Kidney epithelial cell (primary cell): ENCODE measurements around the gene RPS23. TPM values are rescaled to one million over a fixed set of nuclear protein-coding genes. Genes with fewer than 3 reads are reported as not detected.

Source experiments
- DNase-seq: peaks from one replicate; pipeline ENCODE4 v3.0.0-alpha.2; 2010; ENCODE audit warnings: low read depth
- H3K27me3 ChIP-seq: 2 replicates; pipeline ENCODE4 v1.6.0; 2011; ENCODE audit warnings: low read length; ENCODE audit not compliant: control insufficient read depth, insufficient read depth
- H3K36me3 ChIP-seq: 2 replicates; pipeline ENCODE4 v1.5.1; 2011; ENCODE audit warnings: low read length; ENCODE audit not compliant: control insufficient read depth, insufficient read depth
- H3K4me3 ChIP-seq: 2 replicates; pipeline ENCODE4 v1.5.1; 2011; ENCODE audit warnings: low read depth, mild to moderate bottlenecking, control low read depth, low read length
- total RNA-seq: library from RNA; depleted of rRNA; stranded (reverse); fragments of >200 nt; gene quantifications from 2 replicates; pipeline ENCODE4 v1.2.3, GENCODE V29; 2015
- TF ChIP-seq, protein P1 (sequence below): IDR thresholded peaks from 2 replicates; pipeline ENCODE4 v1.5.1; 2011; ENCODE audit warnings: mild to moderate bottlenecking, moderate library complexity, low read length, control low read depth, inconsistent platforms; ENCODE audit not compliant: insufficient read depth, poor library complexity, severe bottlenecking

The RPS23 gene
- total RNA-seq, 1 donor from 2014 or later, result 5,097 TPM

DNA sequence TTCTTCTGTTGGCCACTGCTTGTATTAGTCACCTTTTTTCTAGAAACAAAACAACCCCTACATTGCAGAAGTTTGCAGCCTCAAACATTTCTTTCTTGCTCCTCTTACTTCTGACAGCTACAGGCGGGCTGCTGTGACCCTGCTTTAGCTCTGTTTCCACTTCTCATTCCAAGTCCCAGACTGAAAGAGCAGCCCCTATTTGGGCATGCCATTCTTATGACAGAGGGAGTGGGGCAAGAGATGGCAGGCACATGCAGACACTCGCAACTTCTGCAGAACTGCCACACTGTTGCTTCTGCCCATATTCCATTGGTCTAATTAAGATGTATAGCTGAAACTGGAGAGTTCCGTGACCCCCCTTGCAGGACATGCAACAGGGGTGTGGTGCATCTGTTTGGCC lies 19.6 kb upstream of the RPS23 start:
- no peaks in the 10 kb centered on the region for H3K27me3 ChIP-seq
- H3K36me3 ChIP-seq, result no peaks in the 10 kb centered on the region
- DNase-seq, result no peak
- H3K4me3 ChIP-seq, result no peak overlapping the region
- TF ChIP-seq, protein P1, sequence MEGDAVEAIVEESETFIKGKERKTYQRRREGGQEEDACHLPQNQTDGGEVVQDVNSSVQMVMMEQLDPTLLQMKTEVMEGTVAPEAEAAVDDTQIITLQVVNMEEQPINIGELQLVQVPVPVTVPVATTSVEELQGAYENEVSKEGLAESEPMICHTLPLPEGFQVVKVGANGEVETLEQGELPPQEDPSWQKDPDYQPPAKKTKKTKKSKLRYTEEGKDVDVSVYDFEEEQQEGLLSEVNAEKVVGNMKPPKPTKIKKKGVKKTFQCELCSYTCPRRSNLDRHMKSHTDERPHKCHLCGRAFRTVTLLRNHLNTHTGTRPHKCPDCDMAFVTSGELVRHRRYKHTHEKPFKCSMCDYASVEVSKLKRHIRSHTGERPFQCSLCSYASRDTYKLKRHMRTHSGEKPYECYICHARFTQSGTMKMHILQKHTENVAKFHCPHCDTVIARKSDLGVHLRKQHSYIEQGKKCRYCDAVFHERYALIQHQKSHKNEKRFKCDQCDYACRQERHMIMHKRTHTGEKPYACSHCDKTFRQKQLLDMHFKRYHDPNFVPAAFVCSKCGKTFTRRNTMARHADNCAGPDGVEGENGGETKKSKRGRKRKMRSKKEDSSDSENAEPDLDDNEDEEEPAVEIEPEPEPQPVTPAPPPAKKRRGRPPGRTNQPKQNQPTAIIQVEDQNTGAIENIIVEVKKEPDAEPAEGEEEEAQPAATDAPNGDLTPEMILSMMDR, result no peak

DNA sequence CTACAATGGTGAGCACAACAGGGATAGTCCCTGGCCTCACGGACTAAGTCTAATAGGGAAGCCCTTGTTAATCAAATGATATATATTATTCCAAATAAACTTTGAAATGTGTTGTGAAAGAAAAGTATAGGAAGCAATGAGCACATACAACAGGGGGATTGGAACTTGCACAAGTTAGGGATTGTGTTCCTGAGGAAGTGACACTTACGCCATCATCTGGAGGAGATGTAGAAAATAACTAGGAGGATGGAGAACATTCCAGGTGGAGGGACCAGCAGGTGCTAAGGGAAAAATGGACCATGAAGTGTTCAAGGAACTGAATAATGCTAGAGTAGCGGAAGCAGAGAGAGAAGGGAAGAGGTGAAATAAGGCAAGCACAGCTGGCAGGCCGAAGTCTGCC lies 18.8 kb upstream of the RPS23 start:
- DNase-seq, result no peak
- TF ChIP-seq, protein P1, result no peak
- no peaks in the 10 kb centered on the region for H3K27me3 ChIP-seq
- no peaks in the 10 kb centered on the region for H3K36me3 ChIP-seq
- no peak overlapping the region for H3K4me3 ChIP-seq

DNA sequence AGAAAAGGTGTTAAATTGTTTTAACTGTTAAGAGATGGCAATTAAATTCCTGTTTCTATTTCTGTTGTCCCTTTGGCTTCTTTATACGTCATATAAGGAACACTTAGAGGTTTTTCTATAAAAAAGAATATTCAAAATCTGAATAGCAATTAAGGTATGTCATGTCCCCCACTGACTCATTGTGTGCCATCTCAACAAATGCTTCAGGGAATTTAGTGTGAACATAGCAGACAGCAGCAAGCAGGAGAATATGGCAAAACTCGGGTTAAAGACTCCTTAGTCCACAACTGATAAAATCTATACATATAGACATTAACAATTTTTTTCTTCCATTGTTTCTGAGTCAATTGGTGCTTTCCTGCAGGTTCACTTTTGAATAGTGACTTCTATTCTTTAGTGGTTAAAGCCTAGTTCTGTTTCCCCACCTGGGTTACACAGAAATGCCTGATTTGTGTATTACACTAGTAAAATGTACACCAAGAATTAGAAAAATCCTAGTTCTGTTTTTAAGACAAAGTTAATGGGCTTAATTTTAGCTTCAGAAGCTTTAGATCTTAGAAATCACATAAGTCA lies 17.9 kb upstream of the RPS23 start:
- H3K27me3 ChIP-seq, result no peaks in the 10 kb centered on the region
- TF ChIP-seq, protein P1, result no peak
- H3K36me3 ChIP-seq, result no peaks in the 10 kb centered on the region
- H3K4me3 ChIP-seq, result no peak overlapping the region
- no peak for DNase-seq

DNA sequence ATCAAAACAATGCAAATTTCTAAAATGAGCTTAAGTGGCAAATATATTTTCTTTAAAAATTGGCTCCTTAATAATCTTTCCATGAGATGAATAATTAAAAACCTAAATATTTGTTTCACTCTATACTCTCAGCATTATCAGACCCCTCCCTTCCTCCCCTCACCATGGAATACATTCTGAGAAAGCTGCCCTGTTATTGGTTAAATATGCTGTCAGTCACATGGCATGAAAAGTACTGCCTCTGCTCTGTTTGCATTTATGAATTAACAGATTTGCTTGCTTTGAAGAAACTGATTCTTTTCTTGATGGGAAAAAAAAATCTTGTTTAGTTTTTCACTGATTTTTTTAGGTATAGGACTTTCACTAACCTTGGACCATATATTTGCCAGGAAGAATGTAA lies 17.0 kb upstream of the RPS23 start:
- no peaks in the 10 kb centered on the region for H3K36me3 ChIP-seq
- DNase-seq, result no peak

DNA sequence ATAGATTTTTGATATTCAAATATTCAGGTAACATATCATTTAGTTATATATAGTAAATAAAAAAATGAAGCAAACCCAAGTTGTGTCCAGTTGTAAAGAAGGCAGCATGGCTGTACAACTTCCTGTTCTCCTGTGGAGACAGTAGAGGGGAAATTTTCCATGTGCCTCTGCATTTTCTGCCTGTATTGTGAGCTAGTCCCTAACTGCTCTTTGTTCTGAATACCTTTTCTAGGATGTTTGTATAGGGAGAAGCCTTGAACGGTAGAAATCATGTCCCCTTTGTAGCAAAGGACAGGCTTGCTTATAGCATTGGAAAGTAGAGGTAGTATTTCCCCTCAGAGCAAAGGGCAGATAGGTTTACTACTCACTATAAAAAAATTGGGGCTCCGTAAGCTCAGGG lies 13.3 kb upstream of the RPS23 start:
- Histone ChIP-seq H3K4me3 (no peak overlapping the region), H3K27me3 (no peaks in the 10 kb centered on the region), H3K36me3 (no peaks in the 10 kb centered on the region)
- TF ChIP-seq, protein P1, result no peak
- no peak for DNase-seq

More for the DNA sequence above, 17.0 kb upstream of the RPS23 start:
- TF ChIP-seq, protein P1, result no peak
- Histone ChIP-seq H3K27me3 (no peaks in the 10 kb centered on the region), H3K4me3 (no peak overlapping the region)

DNA sequence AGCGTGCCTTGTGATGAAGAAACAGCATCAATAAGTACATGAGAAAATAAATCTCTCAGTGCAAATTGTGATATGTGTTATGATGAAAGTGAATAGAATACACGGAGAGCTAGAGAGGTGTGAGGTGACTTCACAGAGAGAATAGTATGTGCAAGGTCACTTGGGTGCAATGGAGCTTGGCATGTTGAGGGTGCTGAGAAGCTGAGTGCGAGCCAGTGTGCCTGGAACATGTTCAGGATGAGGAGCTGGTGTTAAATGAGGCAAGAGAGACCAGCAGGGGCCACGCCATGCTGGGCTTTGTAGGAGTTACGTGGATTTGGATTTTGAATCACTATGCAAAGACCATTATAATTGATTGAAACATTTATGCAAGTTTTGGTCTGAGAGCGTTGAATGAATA lies 12.8 kb upstream of the RPS23 start:
- no peak for DNase-seq
- no peaks in the 10 kb centered on the region for H3K27me3 ChIP-seq
- no peaks in the 10 kb centered on the region for H3K36me3 ChIP-seq
- TF ChIP-seq, protein P1, result no peak
- H3K4me3 ChIP-seq, result no peak overlapping the region
